Measurements from ENCODE around the gene PTPRN2.

DNA sequence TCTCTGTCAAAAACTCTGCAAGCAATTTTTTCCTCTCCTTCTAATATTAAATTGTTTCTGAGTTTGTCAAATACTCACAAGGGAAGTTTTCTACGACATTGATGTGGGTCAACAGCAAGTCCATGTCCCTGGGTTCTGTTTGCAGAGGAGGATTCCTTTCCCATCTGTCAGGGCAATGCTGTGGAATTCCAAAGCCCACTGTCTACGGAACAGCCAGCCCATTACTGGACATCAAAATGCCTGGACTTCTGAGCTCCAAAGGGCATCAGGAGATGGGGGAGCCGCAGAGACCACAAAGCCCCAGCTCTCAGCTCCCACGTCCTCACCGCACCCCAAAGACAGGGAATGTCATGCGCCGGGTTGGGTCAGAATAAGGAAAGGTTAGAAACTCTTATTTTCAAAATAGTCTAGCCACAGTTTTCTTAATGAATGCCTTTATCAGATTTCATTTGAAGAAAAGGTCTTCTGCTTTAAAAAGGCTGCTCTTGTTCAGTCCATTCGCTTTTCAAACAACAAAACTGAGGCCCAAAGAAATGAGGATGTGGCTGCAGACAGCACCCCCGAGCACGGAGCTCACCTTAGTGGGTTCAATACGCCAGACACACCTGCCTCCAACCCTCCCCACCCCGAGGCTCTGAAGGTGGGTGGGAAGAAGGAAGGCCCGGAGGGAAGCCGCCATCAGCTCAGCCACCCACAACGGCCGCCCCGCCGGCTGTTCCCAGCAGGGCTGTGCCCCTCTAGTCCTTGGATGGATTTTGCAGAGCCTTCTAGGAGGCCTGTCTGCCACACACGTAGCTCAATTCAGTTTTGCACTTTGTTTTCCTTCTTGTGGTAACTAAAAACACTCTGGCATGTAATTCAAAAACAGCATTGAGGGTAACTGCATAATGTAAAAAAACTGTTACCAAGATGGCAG is 44.7 kb downstream of the PTPRN2 start:
- TF ChIP-seq, protein P1, sequence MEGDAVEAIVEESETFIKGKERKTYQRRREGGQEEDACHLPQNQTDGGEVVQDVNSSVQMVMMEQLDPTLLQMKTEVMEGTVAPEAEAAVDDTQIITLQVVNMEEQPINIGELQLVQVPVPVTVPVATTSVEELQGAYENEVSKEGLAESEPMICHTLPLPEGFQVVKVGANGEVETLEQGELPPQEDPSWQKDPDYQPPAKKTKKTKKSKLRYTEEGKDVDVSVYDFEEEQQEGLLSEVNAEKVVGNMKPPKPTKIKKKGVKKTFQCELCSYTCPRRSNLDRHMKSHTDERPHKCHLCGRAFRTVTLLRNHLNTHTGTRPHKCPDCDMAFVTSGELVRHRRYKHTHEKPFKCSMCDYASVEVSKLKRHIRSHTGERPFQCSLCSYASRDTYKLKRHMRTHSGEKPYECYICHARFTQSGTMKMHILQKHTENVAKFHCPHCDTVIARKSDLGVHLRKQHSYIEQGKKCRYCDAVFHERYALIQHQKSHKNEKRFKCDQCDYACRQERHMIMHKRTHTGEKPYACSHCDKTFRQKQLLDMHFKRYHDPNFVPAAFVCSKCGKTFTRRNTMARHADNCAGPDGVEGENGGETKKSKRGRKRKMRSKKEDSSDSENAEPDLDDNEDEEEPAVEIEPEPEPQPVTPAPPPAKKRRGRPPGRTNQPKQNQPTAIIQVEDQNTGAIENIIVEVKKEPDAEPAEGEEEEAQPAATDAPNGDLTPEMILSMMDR (IDR thresholded peaks at IDR 0.05; ENCODE audit: control extremely low read depth in 1 of 3, insufficient read depth in 1 of 3, low read depth in 1 of 3, low read length in 3 of 3): no peak
- TF ChIP-seq CEBPB (IDR thresholded peaks at IDR 0.05; ENCODE audit: low read depth, low read length) (no peak), POLR2AphosphoS5 (IDR thresholded peaks at IDR 0.05; ENCODE audit: low read depth, low read length) (no peak)

Measured in H1 (cell line).